Mucosa of rectum (tissue), 2 donors: ENCODE data around the gene CA9.
A peak's percentile ranks its signal among the peaks of the same experiment; 100 is the strongest.

Experiments
- H3K27ac ChIP-seq, 2 donors: one replicate each; pipeline ENCODE4 v1.7.0; 2013; ENCODE audit warnings: inconsistent platforms in 2 of 2, low read depth in 2 of 2, low read length in 2 of 2
- H3K27me3 ChIP-seq, 2 donors: one replicate each; pipeline ENCODE4 v1.7.0; 2013; ENCODE audit warnings: low read length in 2 of 2; ENCODE audit not compliant: control insufficient read depth in 2 of 2, insufficient read depth in 2 of 2
- H3K36me3 ChIP-seq, 2 donors: one replicate each; pipeline ENCODE4 v1.7.0; 2013; ENCODE audit warnings: low read length in 2 of 2; ENCODE audit not compliant: control insufficient read depth in 2 of 2, insufficient read depth in 2 of 2
- H3K4me1 ChIP-seq, 2 donors: one replicate each; pipeline ENCODE4 v1.7.0; 2013; ENCODE audit warnings: low read length in 2 of 2, mild to moderate bottlenecking in 1 of 2; ENCODE audit not compliant: control insufficient read depth in 2 of 2, insufficient read depth in 2 of 2
- H3K4me3 ChIP-seq, 2 donors: one replicate each; pipeline ENCODE4 v1.7.0; 2013; ENCODE audit warnings: low read length in 2 of 2
- H3K9ac ChIP-seq, 2 donors: one replicate each; pipeline ENCODE4 v1.7.0; 2013; ENCODE audit warnings: low read length in 2 of 2, low read depth in 1 of 2, mild to moderate bottlenecking in 1 of 2
- H3K9me3 ChIP-seq, 2 donors: one replicate each; pipeline ENCODE4 v1.7.0; 2013; ENCODE audit warnings: low read length in 2 of 2; ENCODE audit not compliant: control insufficient read depth in 2 of 2
- donor health status: healthy.
- donor health status: Normal muscosa, but diverticular disease.

Gene CA9

DNA sequence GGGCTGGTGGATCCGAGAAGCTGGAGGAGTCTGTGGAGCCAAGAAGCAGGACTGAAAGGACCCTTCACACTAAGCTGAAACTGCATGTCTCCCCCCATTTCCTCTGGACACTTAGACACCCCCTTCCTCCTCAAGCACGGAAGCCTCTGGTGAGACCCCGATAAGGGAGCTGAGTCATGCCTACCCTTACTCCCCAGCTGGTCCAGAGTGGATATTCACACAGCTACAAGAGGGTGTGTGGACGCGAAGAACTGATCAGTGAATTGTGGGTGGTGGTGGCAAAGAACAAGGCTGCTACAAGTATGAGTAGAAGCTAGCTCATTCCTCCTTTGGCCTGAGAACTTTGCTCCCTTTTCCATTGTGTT is 53.9 kb downstream of the CA9 start:
- Histone ChIP-seq H3K27ac (peak overlapping the region; percentile 58 to 83), H3K9ac (peak overlapping the region; percentile 41 to 61), H3K36me3 (peaks cover 26 to 30% of the 10 kb centered on the region in 2 donors), H3K4me1 (peaks cover 41 to 51% of the 10 kb centered on the region in 2 donors), H3K9me3 (no peaks in the 10 kb centered on the region), H3K4me3 (peak overlapping the region; percentile 14 to 94), H3K27me3 (no peaks in the 10 kb centered on the region)

DNA sequence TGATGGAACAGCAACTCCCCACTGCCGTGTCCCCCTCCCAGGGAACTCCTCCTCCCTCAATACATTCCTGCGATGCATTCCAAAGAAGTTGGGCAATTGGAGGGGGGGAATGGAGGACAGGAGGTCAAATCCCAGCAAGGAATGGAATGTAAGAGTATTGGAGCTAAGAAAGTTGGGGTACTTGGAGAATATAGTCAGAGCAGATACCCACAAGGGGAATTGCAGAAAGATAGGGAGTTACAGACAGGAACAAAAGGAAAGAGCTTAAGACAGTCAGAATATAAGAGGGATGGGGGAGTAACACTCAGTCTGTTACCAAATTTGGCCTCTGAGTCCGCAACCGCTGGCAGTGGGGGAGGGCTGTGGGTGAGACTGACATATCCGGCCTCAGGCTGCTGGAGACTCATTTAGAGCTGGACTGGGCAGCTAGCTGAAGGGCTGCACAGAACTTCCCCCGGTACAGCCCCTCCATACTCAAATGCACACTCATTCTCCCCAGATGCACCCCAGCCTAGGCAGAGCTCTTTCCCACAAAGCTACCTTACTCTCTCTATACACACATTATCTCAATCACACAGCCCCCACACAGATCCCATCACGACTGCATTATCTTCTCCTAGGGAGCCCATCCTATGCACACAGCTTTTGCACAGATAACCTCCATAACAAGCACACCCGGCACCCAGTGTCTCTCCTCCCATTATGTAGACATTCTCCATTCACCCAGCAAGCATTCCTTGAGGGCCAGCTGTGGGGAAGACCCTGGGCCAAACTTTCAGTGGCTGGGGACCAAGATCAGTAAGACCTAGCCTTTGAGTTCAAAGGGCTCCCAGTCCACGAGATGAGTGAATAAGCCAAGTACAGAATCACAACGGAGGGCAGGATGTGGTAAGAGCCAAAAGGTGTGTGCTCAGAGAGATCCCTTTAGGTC is 54.6 kb downstream of the CA9 start:
- Histone ChIP-seq H3K27ac (peak overlapping the region; percentile 58 to 83), H3K4me1 (peaks cover 47 to 57% of the 10 kb centered on the region in 2 donors), H3K27me3 (no peaks in the 10 kb centered on the region), H3K36me3 (peaks cover 23% of the 10 kb centered on the region in 2 donors), H3K9ac (peak overlapping the region; percentile 41 to 61), H3K4me3 (peak overlapping the region; percentile 26 to 94), H3K9me3 (no peaks in the 10 kb centered on the region)

DNA sequence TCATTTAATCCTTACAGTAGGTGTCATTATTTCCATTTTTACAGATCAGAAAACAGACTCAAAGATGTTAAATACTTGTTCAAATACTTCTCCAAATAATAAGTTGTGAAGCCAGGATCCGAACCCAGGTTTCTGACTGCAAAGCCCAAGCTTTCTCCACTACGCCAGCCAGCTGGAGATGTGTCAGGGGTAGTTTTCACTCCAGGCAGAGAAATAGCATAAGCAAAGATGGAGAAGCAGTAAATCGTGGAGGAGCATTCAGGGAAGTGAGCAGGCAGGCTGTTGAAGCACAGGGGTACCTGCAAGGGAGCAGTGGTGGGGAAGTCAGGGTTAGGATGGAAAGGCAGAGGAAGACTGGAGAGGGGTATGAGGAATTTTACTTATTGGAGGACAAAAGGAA is 55.4 kb downstream of the CA9 start:
- Histone ChIP-seq H3K27ac (peak overlapping the region; percentile 69 to 98), H3K4me1 (peaks cover 55 to 65% of the 10 kb centered on the region in 2 donors), H3K36me3 (peaks cover 15% of the 10 kb centered on the region in 2 donors), H3K4me3 (peak overlapping the region in 1 of 2 donors; percentile 94), H3K9me3 (no peaks in the 10 kb centered on the region), H3K27me3 (no peaks in the 10 kb centered on the region), H3K9ac (peak overlapping the region in 1 of 2 donors; percentile 4)

DNA sequence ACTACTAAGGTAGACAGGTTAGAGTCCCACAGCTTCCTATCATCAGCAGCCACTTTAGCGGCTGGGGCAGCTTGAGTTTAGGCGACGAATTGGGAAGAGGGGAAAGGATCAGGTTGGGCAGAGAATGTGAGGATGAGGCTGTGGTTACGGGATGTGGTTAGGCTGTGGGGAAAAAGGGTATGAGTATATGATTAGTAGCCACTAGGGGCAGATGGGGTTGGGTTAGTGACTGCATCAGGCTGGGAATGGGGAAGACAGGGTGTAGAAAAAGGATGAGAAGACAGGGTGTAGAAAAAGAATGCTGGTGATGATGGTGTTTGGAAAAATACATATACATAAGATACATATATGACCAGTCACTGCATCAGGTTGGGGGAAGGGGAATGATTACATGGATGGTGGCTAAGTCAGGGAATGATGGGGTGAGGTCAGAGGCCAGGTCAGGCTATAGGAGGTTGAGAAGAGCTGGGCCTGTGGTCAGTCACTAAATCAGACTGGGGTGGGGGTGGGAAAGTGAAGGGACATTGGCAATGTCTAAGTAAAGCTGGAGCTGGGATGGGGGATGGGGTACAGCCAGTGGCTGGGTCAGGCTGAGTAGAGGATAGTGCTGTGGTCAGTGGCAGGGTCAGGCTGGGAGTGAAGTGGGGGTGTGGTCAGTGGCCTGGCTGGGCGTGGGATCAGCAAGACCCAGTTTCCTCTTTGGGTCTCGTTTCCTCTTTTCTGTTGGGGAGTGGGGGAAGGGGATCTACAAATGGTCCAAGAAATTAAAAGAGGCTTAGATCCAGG is 56.2 kb downstream of the CA9 start:
- H3K27ac ChIP-seq, result peak overlapping the region; percentile 98
- H3K9ac ChIP-seq, result peak overlapping the region; percentile 4 to 35
- H3K4me1 ChIP-seq, result peaks cover 56 to 70% of the 10 kb centered on the region in 2 donors
- peaks cover 8 to 12% of the 10 kb centered on the region in 2 donors for H3K36me3 ChIP-seq
- peak overlapping the region; percentile 4 to 94 for H3K4me3 ChIP-seq
- no peaks in the 10 kb centered on the region for H3K27me3 ChIP-seq
- no peaks in the 10 kb centered on the region for H3K9me3 ChIP-seq

DNA sequence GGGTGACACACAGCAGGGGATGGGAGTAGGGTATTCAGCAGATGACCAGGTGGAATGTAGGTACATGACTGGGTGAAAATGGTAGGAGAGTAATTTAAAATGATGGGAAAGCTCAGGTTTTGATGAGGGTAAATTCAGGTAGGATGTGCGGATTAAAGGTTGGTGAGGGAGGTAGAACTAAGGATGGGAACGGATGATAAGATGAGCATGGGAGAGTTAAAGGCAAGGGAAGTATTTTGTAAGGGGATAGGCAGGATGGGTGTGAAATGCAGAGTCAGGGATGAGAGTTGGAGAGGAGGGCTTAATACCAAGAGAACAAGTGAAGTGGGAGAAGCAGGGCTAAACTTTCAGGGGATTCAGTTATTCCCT is 56.7 kb downstream of the CA9 start:
- Histone ChIP-seq H3K9ac (peak overlapping the region; percentile 48 to 88), H3K4me1 (peaks cover 56 to 74% of the 10 kb centered on the region in 2 donors)

More for the DNA sequence above, 56.7 kb downstream of the CA9 start:
- peak overlapping the region; percentile 98 for H3K27ac ChIP-seq
- H3K36me3 ChIP-seq, result peaks cover 8 to 12% of the 10 kb centered on the region in 2 donors
- H3K4me3 ChIP-seq, result peak overlapping the region; percentile 89 to 94
- no peaks in the 10 kb centered on the region for H3K9me3 ChIP-seq
- H3K27me3 ChIP-seq, result no peaks in the 10 kb centered on the region
